Astrocyte of the cerebellum (primary cell): ENCODE measurements around the gene KRT27.

Experiments
- DNase-seq: peaks from one replicate; pipeline ENCODE4 v3.0.0-alpha.2; 2011; ENCODE audit warnings: low read depth
- H3K4me3 ChIP-seq: 2 replicates; pipeline ENCODE4 v1.5.1; 2011; ENCODE audit warnings: mild to moderate bottlenecking, low read depth, low read length, moderate library complexity
- CTCF ChIP-seq: IDR thresholded peaks from 2 replicates; pipeline ENCODE4 v1.5.1; 2012; ENCODE audit warnings: low read length, low read depth, moderate library complexity, mild to moderate bottlenecking; ENCODE audit errors: missing control alignments
- in situ Hi-C: cut with HindIII; loops from 2 replicates; pipeline ENCODE4 v1.10.0; 2017; ENCODE audit warnings: low sequenced_read_pairs

Gene KRT27

DNA sequence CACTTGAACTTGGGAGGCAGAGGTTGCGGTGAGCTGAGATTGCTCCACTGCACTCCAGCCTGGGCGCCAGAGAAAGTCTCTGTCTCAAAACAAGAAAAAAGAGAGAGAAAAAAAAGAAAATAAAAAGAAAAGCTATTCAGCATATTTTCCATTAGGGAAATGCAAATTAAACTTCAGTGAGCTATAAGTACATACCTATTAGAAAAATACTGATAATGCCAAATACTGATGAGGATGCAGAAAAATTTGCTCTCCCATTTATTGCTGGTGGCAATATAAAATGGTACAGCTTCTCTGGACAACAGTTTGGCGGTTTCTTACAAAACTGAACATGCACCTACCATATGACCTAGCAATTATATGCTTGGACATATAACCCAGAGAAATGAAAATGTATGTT is 30.3 kb upstream of the KRT27 start:
- DNase-seq, result no peak
- H3K4me3 ChIP-seq, result no peak overlapping the region
- in situ Hi-C loops, result no loop called here
- no peak for TF ChIP-seq CTCF

DNA sequence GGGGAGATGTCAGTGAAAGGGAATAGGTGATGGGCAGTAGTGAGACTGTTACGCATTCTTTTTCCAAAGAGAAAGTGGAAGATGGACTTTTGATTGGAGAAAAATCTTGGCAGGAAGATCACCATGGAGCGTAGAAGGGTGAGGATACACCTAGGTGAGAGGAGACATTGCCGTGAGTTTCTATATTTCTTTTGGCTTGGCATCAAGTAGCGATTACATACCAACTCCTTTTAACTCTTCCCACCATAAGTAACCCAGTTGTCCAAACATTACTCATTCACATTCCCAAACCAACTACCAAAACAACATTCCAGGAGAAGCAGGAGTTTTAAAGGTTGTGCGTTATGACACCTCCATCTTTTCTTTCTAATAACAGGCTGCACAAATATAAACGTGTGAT is 28.1 kb upstream of the KRT27 start:
- no peak overlapping the region for H3K4me3 ChIP-seq
- TF ChIP-seq CTCF, result no peak
- no peak for DNase-seq
- in situ Hi-C loops, result no loop called here

DNA sequence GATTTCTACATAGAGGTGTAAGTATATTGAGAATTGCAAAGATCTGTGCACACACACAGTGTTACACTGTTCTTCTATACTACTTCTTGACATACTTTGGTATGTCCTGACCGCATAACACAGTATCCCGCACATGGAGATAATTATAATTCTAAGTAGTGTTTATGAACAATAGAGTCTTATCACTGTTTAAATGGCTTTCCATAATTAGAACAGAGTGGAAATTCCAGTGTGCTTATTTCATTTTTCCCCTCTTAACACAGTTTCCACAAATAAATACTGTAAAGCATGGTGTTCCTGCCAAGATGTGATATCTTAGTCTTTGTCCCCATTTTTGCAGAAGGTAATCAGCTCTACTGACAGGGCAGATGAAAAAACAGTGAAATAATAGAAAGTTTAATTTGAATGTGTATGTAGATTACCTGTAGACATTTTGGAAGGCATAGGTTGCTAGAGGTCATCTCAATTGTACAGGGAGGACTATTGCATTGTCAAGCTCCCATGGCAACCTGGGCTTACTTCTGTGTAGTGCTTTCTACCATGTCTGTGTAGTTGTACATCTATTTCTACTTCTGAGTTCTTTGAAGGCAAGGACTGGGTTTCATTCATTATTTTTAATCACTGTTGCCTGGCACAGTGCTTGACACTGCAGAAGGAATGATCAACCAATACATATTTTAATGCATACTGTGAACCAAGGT is 27.5 kb upstream of the KRT27 start:
- no peak for DNase-seq
- in situ Hi-C loops, result no loop called here
- no peak overlapping the region for H3K4me3 ChIP-seq
- TF ChIP-seq CTCF, result no peak

GRCh38 chr17:40806131-40806530 is 23.8 kb upstream of the KRT27 start:
- no peak overlapping the region for H3K4me3 ChIP-seq
- in situ Hi-C loops, result no loop called here
- TF ChIP-seq CTCF, result no peak
- DNase-seq, result no peak

DNA sequence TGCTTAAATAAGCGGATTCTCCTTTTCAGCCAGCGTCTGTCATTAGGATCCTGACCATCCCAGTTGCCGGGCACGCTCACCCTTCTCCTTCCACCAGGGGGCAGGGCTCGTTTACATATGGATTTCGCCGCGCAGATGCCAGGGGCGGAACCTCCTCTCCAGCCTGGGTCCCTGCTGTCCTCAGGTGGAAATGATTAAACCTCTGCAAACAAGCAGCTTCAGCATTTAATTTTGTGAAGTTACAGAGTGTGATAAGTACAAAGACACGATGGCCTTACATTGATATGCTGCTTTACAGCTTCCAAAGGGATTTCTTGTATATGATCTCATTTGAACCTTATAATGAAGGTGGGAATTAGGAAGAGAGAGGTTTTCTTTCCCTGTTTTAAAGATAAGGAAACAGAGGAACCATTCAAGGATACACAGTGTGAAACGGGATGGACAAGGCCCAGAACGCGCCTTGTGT is 21.3 kb upstream of the KRT27 start:
- in situ Hi-C loops, result no loop called here
- DNase-seq, result peak; percentile 35
- H3K4me3 ChIP-seq, result no peak overlapping the region
- peak; percentile 94 for TF ChIP-seq CTCF

DNA sequence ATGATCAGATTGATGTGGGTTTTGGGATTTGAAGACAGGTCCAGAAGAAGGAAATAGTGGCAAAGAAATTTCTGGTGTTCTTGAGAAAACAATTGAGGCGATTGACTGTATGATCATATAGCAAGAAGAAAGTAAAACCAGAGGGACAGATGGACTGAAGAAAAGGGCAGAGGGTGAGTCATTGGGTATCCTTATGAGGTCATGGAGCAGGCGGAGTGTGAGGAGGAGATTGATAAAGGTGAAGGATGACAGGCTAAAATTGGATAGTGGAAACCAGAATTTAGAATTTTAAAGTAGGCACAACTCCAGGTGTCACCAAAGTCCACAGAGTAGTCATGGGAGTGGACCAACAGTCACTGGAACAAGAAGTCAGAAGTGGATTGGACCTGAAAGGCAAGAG is 18.8 kb upstream of the KRT27 start:
- no peak overlapping the region for H3K4me3 ChIP-seq
- DNase-seq, result no peak
- no peak for TF ChIP-seq CTCF
- in situ Hi-C loops, result no loop called here

DNA sequence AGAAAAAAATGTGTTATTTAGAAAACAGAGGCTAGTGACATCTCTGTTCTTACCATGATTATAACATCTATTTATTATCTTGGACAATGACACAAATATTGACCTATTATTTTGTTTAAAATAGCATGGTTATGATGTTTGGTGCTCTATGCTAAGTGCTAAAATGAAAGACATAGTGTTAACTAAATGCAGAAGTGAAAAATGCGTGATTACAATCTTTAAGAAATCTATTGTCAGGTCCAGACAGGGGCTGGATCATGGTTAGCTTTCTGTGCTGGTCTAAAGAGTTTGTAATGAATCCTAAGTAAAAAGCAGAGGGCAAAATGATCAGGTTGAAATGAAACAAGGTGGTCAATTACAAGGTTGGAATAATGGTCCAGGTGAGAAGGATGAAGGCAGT is 18.0 kb upstream of the KRT27 start:
- DNase-seq, result no peak
- in situ Hi-C loops, result no loop called here
- H3K4me3 ChIP-seq, result no peak overlapping the region
- no peak for TF ChIP-seq CTCF
